Measurements from ENCODE around the gene AHRR.

DNA sequence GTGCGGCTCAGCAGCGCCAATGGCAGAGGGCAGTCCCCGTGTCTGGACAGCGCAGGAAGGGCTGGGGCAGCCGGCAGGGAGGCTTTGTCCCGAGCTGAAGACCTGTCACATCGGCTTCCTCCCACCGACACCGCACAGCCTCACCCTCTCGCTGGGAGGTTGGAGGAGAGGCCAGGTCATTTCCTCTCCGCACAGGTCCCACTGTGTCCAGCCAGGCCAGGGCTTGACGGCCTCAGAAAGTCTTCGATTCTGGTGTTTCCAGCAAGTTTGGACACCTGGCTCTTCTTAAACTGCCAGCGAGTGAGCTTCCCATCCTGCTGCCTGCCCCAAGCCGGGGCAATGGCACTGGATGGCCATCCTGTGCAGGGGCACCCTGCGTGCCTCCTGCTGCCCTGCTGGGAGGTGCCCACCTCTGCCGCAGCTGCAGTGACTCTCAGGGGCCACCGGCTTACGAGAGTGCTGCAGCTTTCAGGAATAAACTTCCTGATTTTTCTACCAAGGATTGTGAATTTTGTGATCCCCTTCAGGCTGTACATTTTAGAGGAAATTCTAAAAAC is 33.9 kb downstream of the AHRR start:
- TF ChIP-seq, protein P1, sequence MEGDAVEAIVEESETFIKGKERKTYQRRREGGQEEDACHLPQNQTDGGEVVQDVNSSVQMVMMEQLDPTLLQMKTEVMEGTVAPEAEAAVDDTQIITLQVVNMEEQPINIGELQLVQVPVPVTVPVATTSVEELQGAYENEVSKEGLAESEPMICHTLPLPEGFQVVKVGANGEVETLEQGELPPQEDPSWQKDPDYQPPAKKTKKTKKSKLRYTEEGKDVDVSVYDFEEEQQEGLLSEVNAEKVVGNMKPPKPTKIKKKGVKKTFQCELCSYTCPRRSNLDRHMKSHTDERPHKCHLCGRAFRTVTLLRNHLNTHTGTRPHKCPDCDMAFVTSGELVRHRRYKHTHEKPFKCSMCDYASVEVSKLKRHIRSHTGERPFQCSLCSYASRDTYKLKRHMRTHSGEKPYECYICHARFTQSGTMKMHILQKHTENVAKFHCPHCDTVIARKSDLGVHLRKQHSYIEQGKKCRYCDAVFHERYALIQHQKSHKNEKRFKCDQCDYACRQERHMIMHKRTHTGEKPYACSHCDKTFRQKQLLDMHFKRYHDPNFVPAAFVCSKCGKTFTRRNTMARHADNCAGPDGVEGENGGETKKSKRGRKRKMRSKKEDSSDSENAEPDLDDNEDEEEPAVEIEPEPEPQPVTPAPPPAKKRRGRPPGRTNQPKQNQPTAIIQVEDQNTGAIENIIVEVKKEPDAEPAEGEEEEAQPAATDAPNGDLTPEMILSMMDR (IDR thresholded peaks at IDR 0.05 in 2 of 3, conservative IDR thresholded peaks at IDR 0.05 in 1 of 3; ENCODE audit: control insufficient read depth in 2 of 3, extremely low read depth in 1 of 3, insufficient read depth in 1 of 3, low read depth in 3 of 3, low read length in 3 of 3), result no peak
- TF ChIP-seq POLR2AphosphoS5 (IDR thresholded peaks at IDR 0.05; ENCODE audit: low read length), result no peak

Measured in GM12878 (cell line).